ENCODE measurements around the gene ARHGEF11. TPM values are rescaled to one million over a fixed set of nuclear protein-coding genes. Genes with fewer than 3 reads are reported as not detected.

The ARHGEF11 gene
- total and polyA plus RNA-seq, 9 of the 15 experiments (the other 6 are each of a cell fraction or from before 2014, with no cell fraction given): 0.14 to 15.5 (median 9.0) TPM

GRCh38 chr1:156887317-156887716, 158.2 kb downstream of the ARHGEF11 start (continued):
- no peak for TF ChIP-seq NONO (IDR thresholded peaks at IDR 0.05; ENCODE audit: low read depth in 2 of 2, low read length in 1 of 2)
- no peak for TF ChIP-seq TRIM28 (IDR thresholded peaks at IDR 0.05)
- no peak for TF ChIP-seq SETDB1 (IDR thresholded peaks at IDR 0.05; ENCODE audit: low read length)
- no peak for TF ChIP-seq PHB2 (IDR thresholded peaks at IDR 0.05; ENCODE audit: low read depth)
- TF ChIP-seq ZNF282 (CRISPR knock-in tag; IDR thresholded peaks at IDR 0.05): no peak
- no peak for TF ChIP-seq ZNF764 (CRISPR knock-in tag; IDR thresholded peaks at IDR 0.05; ENCODE audit: low read depth)

- POLR2A ChIA-PET: interaction anchor here (0.5 to 1.1 kb wide), 3 partner anchors 13 to 232 kb away, joined by 3 to 6 read pairs (median 4); no protein-coding TSS in a partner anchor
- FAIRE-seq: peak; percentile 42
- H3K27ac ChIP-seq (ENCODE audit: extremely low read depth, low read depth, low read length): no peak overlapping the region
- H3K4me1 ChIP-seq (replicated peaks in 1 of 2; ENCODE audit: control insufficient read depth in 2 of 2, insufficient read depth in 2 of 2, low read length in 2 of 2): peaks cover 11 to 20% of the 10 kb centered on the region in 2 experiments; a peak in 4 of 5 replicates
- intact Hi-C loops (cut with micrococcal nuclease) (no loop called here), in situ Hi-C loops (cut with MboI) (no loop called here)
- no peaks in the 10 kb centered on the region for H3K9me3 ChIP-seq (replicated peaks; ENCODE audit: control insufficient read depth, insufficient read depth, low read depth, low read length)
- H3K4me2 ChIP-seq (ENCODE audit: insufficient read depth, low read length): no peak overlapping the region
- H3K9ac ChIP-seq (ENCODE audit: insufficient read depth in 1 of 2, low read depth in 2 of 2, low read length in 2 of 2): no peak overlapping the region; a peak in 1 of 4 replicates
- no TSS peak for BruUV-seq (replicated peaks)
- H3K4me3 ChIP-seq: no peak overlapping the region
- no peak for ATAC-seq
- no peaks in the 10 kb centered on the region for H3K79me2 ChIP-seq (ENCODE audit: control insufficient read depth, insufficient read depth, low read length)
- H2AFZ ChIP-seq (ENCODE audit: low read depth, low read length): no peak overlapping the region
- no peaks in the 10 kb centered on the region for H3K9me1 ChIP-seq (ENCODE audit: control insufficient read depth, insufficient read depth, low read length)
- H4K20me1 ChIP-seq (replicated peaks; ENCODE audit: control insufficient read depth, insufficient read depth, low read length): no peaks in the 10 kb centered on the region
- CTCF ChIA-PET (ENCODE audit: low intra/inter-chr PET ratio): no interaction called here
- DNase-seq (ENCODE audit: extremely low read depth in 1 of 4, low spot score in 3 of 4): no peak
- H3K36me3 ChIP-seq (ENCODE audit: control insufficient read depth, insufficient read depth, low read length): no peaks in the 10 kb centered on the region
- H3K27me3 ChIP-seq (ENCODE audit: control insufficient read depth in 2 of 2, insufficient read depth in 2 of 2, low read length in 2 of 2): no peaks in the 10 kb centered on the region
- WGBS (ENCODE audit: insufficient coverage, low coverage, missing lambda C conversion rate): 16% methylated on average over 5 of the region's 6 CpGs
- no peak for TF ChIP-seq PHB2 (IDR thresholded peaks at IDR 0.05; ENCODE audit: low read depth)
- no peak for TF ChIP-seq HOXB6 (CRISPR knock-in tag; IDR thresholded peaks at IDR 0.05; ENCODE audit: borderline replicate concordance)
- TF ChIP-seq NFRKB (IDR thresholded peaks at IDR 0.05; ENCODE audit: low read depth): no peak
- no peak for TF ChIP-seq ILF3 (IDR thresholded peaks at IDR 0.05; ENCODE audit: borderline replicate concordance)
- TF ChIP-seq ARNT (IDR thresholded peaks at IDR 0.05): no peak
- TF ChIP-seq ESRRB (CRISPR knock-in tag; IDR thresholded peaks at IDR 0.05; ENCODE audit: borderline replicate concordance): no peak
- no peak for TF ChIP-seq KLF13 (tag; IDR thresholded peaks at IDR 0.05; ENCODE audit: borderline replicate concordance, low read depth)
- TF ChIP-seq RBM17 (IDR thresholded peaks at IDR 0.05; ENCODE audit: borderline replicate concordance, low read depth, low read length): no peak
- TF ChIP-seq ARID2 (IDR thresholded peaks at IDR 0.05): no peak
- no peak for TF ChIP-seq SP2 (IDR thresholded peaks at IDR 0.05; ENCODE audit: extremely low read depth, low read depth, low read length, poor library complexity, severe bottlenecking)
- TF ChIP-seq EWSR1 (IDR thresholded peaks at IDR 0.05; ENCODE audit: borderline replicate concordance, low read depth, partially characterized antibody): no peak
- TF ChIP-seq ZNF584 (CRISPR knock-in tag; IDR thresholded peaks at IDR 0.05; ENCODE audit: low read depth): no peak
- TF ChIP-seq MBD2 (IDR thresholded peaks at IDR 0.05; ENCODE audit: borderline replicate concordance, low read depth): no peak
- no peak for TF ChIP-seq TBL1XR1 (IDR thresholded peaks at IDR 0.05; ENCODE audit: low read length in 2 of 2)
- TF ChIP-seq ETS1 (conservative IDR thresholded peaks at IDR 0.05; ENCODE audit: control insufficient read depth, low read depth, low read length): no peak
Observed at GRCh38 chr1:156886583-156887281, 158.8 kb downstream of the ARHGEF11 start.

Measured in K562 (cell line).